Measurements from ENCODE around the gene GGCT.

- TF ChIP-seq CTCF (IDR thresholded peaks at IDR 0.05; ENCODE audit: insufficient read depth, low read length, poor library complexity, severe bottlenecking) (no peak), EZH2phosphoT487 (conservative IDR thresholded peaks at IDR 0.05; ENCODE audit: low read length) (no peak)
These were observed 45.4 kb upstream of the GGCT start for GRCh38 chr7:30549931-30550493.
